GM18858 (cell line): ENCODE data around the gene MAGI1.

Experiments
- ATAC-seq: cut with Tn5 transposase; IDR thresholded peaks from one replicate; pipeline ENCODE4 v1.9.1; 2021; ENCODE audit not compliant: unreplicated experiment

Gene MAGI1

DNA sequence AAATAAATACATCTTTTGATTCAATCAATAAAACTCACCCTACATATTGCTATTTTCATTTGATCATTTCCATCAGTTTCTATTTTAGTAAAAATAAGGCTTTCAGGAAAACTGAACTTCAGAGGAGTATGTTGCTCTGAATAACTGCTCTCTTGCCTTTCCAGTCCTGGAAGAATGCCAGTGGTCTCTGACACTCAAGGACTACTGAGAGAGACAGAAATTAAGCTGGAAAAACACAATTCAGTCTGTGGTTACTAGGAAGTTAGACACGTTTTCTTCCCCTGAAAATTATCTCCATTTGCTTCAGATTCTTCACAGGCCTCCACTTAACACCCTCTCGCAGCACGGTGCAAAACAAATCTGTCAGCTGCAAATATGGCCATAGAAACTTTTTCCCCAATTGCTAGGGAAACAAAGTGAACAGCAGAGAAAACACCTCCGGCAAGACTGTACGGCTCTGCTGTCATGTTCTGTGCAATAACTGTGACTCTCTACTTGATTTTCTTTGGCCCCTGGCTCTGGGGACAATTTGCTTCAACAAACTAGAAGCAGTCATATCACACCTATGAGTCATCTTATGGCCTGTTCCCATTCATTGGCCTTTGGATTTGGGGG lies 353.0 kb downstream of the MAGI1 start:
- ATAC-seq, result no peak

DNA sequence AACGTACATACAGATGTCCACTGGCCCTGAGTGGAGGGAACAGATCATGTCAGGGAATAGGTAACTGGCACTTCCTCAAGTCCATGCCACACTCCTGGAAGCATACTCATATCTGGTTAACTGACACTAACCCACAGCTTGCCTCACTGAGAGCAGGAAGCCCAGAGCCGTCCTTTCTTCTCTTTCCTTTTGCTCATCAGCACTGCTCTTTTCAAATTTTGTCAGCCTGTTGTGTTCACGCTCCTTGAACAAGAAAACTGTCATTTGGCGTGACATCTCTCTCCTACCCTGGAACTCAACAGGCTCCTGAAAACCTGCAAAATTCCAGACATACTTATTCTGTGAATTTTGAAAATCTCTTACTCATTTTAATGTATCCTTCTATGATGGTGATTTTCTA lies 360.2 kb downstream of the MAGI1 start:
- ATAC-seq, result no peak

DNA sequence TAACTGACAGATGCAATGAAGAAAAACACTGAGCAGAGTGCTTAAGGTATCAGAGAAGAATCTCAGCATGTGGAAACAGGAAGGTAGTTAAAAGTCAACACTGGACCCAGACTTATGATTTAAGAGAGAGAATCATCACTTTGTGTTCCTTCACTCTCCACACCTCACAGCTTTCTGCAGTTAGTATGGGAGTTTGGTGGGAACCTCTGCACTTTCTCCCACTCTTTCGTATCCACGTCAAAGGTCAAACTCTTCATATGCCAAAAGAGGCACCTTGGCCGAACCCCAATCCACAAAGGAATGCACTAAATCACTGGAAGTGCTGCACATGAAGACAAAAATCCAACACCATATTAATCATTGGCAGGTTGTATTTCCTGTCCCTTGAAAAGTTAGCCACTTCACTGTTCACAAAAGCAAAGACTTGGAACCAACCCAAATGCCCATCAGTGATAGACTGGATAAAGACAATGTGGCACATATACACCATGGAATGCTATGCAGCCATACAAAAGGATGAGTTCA lies 361.2 kb downstream of the MAGI1 start:
- ATAC-seq, result no peak

DNA sequence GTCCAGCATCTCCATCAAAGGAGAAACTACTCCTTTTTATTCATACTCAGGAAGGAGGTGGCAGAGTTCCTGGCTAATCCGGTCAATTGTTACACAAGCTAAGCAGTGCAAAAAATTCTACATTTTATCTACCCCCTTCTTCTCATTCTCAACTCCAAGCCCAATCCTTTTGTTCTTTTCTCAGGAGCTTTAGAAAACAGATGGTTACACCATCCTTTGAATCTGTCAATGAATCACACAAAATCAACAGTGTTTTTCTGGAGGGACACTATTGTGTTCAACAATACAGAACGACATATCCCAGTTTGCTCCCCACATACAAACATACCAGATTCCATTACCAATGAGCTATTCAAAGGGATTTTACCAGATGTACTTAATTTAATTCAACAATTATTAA lies 362.1 kb downstream of the MAGI1 start:
- ATAC-seq, result no peak

- ATAC-seq, result no peak
These were observed 363.7 kb downstream of the MAGI1 start for GRCh38 chr3:65675011-65675410.

DNA sequence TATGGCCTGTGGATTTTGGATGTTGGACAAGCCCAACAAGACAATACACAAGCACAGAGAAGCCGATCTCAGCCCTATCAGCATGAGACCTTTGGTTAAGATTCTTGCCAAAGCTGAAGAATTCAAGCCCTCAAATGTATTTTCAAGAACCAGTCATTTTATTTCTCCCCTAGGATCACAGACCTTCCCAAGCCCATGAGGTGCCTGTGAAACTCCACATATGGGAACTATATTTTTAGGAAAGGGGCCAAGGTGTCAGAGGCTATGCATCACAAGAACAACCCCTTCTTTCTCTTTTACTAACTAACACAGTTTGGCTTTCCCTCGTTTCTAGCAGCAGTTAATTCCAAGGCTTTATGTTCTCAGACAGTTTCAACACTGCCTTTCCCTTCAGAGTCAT lies 364.5 kb downstream of the MAGI1 start:
- ATAC-seq, result no peak

DNA sequence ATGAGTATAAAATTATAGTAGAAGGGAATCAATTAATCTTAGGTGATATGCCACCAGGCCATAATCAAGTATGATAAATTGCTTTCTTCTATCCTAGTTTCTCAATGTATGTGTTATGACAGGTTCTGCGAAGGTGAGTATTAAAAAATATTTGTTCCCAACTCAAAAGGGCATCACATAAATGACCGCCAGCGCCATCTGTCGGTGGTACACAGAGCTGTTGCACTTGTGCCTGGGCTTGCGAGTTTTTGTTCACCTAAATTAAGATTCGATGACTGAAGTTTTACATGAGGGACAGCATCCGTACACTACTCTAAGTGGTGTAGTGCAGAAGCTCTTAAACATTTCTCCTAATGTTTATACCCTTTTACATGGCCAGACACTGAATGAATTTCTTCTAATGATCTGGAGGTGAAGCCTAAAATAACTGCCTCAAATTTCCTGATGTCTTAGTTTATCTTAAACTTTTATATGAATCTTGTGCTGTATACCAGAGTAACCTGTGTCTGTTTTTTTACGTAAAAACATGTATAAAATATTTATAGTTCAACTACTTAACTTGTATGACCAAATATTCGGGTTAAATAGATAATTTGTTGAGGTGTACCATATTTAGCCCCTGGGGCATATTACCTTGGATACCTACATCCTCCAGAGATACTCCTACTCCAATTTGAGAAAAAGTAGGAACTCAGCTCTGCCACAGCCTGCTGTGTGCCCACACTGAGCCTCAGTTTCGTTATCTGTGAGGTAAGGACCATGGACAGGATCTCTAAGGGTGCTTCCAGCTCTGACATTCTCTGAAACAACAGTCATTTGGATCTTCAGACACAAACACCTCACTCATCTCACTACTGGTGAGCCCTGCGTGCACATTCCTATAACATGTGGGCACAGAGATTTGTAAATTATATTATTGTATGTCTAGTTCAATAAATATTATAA lies 365.6 kb downstream of the MAGI1 start:
- no peak for ATAC-seq

DNA sequence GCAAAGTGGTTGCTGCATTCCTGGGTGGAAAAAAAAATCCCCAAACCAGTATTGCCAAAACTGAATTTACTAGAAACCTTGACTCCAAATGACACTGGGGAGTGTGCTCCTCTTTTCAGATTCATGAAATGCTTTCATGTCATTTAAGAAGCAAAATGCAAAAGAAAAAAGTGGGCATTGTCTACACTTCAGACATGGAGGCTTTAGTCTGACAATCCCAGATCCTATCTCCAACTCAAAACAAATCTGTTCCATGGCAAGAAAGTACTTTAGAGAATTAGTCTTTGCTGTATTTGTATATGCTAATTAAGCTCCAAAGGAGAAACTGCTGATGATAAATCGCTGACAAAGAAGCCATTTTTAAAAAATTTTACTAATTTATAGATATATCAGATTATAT lies 366.7 kb downstream of the MAGI1 start:
- ATAC-seq, result no peak

DNA sequence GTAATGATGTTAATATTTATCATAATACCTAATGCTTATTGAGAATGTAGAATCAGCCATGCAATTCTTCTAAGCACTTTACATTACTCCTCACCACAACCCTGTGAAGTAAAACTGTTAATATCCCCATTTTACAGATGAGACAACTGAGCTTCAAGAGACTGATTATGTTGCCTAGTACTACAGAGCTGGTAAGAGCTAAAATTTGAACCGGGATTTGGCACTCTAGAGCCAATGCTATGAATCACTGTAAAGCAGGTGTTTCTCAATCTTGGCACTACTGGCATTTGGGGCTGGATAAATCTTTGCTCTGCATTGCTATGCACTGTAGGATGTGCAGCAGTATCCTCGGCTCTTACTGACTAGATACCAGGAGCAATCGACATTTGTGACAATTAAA lies 367.7 kb downstream of the MAGI1 start:
- ATAC-seq, result no peak

DNA sequence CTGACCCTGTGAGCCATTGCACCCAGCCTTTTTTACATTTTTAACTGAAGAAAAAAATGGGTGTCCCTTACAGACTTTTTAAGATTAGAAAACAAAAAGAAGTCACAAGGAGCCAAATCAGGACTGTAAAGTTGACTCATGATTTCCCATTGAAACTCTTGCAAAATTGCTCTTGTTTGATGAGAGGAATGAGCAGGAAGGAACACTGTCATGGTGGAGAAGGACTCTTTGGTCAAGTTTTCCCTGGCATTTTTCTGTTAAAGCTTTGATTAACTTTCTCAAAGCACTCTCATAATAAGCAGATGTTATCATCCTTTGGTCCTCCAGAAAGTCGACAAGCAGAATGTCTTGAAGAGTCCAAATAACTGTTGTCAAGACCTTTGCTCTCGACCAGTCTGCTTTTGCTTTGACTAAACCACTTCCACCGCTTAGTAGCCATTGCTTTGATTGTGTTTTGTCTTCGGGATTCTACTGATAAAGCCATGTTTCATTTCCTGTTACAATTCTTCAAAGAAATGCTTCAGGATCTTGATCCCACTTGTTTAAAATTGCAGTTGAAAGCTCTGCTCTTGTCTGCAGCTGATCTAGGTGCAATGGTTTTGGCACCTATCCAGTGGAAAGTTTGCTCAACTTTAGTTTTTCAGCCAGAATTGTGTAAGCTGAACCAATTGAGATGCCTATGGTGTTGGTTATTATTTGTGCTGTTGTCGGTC lies 369.4 kb downstream of the MAGI1 start:
- ATAC-seq, result no peak

- no peak for ATAC-seq
These were observed 370.8 kb downstream of the MAGI1 start for GRCh38 chr3:65667963-65668362.

DNA sequence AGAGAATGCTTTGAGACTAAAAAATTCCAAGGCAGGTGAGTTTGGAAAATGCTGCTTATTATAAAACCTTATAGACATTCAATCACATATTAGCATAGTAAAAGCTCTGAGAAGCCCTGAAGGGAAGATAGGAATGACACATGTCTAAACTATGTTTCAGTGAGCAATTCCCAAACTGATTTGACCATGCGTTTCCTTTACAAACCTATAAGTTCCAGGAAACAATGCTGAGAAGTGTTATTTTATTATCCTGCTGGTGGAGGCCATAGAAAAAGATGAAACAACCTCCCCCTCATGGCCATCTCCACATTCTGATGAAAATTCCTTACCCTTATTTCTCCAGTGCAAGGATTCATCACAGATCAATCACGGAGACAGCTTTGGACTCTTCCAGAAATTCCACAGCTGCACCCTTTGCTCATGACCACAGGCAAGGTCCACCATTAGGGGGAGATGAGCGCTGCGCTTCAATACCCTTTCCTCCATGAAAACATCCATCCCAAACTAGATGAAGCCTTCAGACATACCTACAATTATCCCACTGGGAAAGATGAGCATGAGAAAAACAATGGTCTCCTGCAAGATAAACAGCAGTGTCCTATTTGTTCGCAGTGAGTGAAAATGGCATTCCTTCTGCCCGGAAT lies 372.1 kb downstream of the MAGI1 start:
- no peak for ATAC-seq

DNA sequence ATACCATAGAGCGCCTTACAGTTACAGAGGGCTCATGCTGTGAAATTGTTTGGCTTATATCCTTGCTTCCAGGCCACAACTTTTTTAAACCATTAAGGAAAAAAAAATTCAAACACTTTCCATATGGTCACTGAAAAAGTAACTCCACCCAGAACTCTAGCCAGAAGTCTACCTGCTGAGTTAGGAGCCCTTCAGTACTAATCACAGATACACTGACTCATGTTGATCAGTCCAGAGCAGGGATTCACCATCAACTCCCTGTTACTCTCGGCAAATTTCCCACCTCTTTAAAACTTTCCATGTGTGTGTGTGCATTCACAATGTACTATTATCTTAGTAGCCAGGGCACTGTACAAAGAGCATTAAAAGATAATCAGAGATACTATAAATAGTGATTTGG lies 372.8 kb downstream of the MAGI1 start:
- no peak for ATAC-seq

DNA sequence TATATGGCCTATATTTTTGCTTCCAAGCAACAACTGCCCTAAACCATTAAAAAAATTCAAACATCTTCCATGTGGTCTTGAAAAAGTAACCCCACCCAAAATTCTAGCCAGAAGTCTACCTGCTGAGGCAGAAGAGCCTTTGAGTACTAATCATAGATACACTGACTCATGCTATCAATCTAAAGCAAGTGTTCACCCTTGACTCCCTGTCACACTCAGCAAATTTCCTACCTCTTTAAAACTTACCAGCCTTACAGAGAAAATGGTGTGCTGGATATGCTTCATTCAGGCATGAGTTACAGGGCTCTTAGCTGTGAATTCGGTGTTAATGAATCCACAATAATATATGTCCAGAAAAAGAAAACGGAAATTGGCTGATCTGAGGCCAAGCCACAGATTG lies 373.8 kb downstream of the MAGI1 start:
- ATAC-seq, result no peak

GRCh38 chr3:65664446-65664845 lies 374.3 kb downstream of the MAGI1 start:
- no peak for ATAC-seq

GRCh38 chr3:65662095-65662494 lies 376.6 kb downstream of the MAGI1 start:
- no peak for ATAC-seq

DNA sequence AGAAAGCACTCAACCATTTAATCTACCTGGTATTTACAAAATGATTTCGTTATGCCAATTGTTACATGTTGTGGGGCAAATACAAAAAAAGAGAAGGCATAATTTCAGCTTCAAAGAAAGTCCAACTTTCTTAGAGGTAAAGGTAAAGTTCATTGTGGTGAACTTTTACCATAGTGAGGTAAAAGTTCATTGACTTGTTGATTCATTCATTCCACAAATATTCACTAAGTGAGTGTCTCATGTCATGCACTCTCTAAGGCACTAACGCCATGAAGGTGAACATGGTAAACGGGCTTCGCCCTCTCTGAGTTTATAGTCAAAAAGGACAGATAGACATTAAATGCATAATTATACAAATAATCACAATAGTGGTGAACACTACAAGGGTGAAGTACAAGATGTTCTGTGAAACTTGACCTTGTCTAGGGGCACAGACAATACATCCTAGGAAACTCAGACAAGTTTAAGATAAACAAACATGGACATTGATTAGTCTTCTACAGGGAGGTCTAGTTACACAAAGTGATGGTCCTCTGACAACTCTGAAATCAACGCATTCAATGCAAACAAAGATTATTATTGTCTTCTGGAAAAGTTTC lies 378.6 kb downstream of the MAGI1 start:
- ATAC-seq, result no peak

GRCh38 chr3:65659396-65659795 lies 379.3 kb downstream of the MAGI1 start:
- no peak for ATAC-seq

- ATAC-seq, result no peak
These were observed 380.3 kb downstream of the MAGI1 start for GRCh38 chr3:65658401-65658800.

- ATAC-seq, result no peak
These were observed 383.7 kb downstream of the MAGI1 start for GRCh38 chr3:65655061-65655460.

DNA sequence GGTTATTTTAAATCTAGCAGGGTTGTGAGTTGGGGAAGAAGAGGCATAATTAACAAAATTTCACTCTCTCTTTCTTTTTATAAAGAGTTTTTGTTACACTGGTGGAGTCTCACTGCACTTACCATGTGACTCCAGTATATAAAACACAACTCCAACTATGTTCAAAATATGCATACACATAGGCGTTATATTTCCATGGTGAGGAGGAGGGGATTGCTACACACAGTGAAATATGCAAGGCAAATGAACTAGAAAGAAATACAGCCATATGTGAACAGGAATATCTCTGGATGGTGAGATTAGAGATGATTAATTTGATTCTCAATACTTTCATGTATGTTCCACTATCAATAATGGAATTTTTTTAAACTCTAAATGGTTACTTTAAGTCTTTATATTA lies 385.0 kb downstream of the MAGI1 start:
- ATAC-seq, result no peak
